GM12874 (cell line): ENCODE measurements around the gene LRGUK.

Experiments
- TF ChIP-seq, protein P1 (sequence below): IDR thresholded peaks from 2 replicates; pipeline ENCODE4 v1.5.1; 2011; ENCODE audit warnings: low read depth, mild to moderate bottlenecking, control low read depth, low read length, moderate library complexity; ENCODE audit not compliant: insufficient read depth

LRGUK gene

DNA sequence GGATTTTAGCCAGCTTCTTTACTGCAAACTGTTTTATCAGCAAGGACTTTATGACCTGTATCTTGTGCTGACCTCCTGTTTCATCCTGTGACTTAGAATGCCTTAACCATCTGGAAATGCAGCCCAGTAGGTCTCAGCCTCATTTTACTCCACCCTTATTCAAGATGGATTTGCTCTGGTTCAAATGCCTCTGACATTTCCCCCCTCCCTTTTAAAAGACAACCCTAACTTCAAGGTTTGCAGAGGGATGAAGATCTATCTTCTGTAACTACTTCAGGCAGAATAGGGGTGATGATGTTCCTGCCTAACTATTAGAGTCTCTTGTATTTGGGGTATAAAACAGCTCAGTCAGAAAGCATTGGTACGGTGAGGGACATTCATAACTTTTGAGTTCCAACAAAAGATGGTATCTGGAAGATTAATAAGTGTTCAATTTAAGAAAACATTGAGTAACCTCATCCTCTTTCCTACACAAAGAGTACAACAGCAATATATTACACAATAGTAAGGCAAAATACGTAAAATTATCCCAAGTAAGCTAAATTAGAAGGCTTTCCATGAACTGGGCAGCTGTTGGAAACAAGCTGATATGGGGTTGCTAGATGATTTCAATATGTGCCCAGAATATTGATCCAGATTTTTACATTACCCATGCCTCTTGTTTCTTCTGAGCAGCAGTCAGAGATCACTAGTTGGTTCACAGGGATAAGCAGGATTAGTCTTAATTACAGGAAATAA lies 40.0 kb upstream of the LRGUK start:
- TF ChIP-seq, protein P1, sequence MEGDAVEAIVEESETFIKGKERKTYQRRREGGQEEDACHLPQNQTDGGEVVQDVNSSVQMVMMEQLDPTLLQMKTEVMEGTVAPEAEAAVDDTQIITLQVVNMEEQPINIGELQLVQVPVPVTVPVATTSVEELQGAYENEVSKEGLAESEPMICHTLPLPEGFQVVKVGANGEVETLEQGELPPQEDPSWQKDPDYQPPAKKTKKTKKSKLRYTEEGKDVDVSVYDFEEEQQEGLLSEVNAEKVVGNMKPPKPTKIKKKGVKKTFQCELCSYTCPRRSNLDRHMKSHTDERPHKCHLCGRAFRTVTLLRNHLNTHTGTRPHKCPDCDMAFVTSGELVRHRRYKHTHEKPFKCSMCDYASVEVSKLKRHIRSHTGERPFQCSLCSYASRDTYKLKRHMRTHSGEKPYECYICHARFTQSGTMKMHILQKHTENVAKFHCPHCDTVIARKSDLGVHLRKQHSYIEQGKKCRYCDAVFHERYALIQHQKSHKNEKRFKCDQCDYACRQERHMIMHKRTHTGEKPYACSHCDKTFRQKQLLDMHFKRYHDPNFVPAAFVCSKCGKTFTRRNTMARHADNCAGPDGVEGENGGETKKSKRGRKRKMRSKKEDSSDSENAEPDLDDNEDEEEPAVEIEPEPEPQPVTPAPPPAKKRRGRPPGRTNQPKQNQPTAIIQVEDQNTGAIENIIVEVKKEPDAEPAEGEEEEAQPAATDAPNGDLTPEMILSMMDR, result no peak

DNA sequence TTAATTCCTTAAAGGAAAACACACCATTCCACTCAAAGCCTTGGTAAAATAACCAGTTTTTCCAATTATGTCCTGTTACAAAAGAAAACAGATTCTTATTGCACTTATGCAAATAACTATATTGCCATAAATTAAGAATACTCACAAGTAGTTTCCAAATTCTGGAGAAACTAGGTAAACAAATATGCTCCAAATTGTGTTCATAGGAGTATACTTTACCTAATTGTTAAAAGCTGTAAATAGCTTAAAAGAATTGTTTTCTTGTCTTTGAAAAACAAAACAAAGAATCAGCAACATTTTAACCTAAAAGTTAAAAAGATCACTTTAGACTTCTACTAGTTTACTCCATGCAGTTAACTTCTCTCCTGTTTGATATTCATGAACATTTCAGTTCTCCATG lies 38.9 kb upstream of the LRGUK start:
- TF ChIP-seq, protein P1, result no peak

DNA sequence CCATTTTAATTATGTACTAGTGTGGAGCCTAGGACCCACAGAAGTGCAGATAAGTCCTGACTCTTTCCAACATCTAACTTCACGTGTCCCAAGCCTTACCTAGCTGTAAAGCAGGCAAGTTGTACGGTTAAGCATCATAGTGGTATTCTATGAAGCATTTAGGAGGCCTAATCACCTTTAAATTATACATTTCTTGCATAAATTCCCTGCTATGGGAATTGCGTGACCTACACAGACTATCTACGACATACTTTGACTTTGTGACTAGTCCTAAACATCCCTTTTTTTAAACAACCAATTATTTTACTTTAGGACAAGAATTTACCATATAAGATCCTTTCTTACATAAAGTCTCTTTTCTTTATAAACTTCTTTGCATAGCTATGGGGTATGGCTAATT lies 37.7 kb upstream of the LRGUK start:
- TF ChIP-seq, protein P1, result no peak

DNA sequence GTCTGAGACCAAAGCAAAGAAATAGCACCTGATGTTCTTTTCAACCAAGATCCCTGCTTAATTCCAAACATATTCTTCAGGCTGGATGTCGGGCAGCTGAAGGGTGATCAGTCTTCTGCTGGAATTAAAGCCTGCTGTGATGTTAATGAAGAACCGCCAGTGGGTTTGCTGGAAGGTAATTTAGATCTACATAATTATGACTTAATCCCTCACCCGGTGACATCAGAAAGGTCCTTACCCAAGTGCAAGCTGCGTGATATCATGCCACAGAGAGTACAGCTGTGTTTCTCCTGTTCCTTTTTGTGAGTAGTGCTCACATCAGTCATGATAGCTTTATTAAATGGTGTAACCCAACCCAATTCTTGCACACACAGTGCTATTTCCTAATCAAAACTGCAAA lies 29.1 kb upstream of the LRGUK start:
- TF ChIP-seq, protein P1, result no peak

DNA sequence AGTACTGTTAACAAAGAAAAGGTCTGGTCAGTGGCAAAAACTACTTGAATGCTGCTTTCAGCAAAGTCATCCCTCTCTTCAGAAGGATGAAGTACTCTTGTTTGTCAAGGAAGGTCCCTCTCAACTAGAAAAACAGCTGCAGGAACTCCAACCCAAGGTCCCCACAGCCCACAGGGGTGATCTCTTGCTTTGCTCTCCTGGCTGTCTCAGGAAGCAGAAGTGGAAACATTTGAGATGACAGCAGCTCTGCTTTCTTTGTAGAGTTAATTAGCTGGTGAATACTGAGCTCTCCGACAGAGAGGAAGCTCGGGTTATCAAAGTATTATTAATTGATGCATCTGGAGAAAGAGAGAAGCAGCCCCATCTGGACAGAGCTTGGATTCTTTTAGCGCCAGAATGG lies 25.4 kb upstream of the LRGUK start:
- TF ChIP-seq, protein P1, result no peak

DNA sequence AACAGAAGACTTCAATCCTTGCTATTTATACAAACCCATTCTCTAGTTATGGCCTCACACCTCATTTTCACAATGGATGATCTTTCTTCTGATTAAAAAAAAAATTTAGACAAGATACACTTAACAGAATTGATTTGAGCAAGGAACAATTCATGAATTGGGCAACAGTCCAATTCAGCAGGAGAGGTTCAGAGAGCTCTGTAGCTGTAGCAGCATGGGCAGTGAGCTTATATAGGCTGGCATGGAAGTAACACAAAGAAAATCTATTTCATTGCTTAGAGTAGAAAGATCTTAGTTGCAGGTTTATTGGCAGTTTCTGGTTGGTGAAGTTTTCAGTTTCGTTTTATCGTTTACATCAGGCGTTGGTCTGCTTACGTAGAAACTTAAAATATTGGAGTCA lies 23.0 kb upstream of the LRGUK start:
- TF ChIP-seq, protein P1, result no peak

DNA sequence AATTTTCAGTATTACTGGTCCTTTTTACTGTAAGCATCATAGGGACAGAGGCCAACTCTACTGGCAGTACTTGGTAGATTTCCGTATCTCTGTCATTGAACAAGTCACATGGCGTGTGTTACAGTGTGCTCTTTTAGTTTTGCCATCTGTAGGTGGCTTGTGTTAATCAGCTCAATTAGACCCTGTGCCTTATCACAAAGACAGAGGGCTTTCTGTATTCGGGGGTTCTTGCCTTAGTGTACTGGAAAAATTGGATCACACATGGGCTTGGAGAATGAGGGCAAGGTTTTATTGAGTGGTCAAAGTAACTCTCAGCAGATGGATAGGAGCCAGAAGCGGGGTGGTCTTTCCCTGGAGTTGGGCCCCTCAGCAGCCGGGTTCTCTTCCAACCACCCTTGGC lies 21.3 kb upstream of the LRGUK start:
- TF ChIP-seq, protein P1, result no peak
